HG03460 (cell line): Measurements from ENCODE around the gene FAM136A.
"Not testable (repeated sequence)": the region's sequence is repeated elsewhere in the genome, so short reads cannot be mapped to it uniquely, and the experiment has no call there.

Experiments
- ATAC-seq: cut with Tn5 transposase; IDR thresholded peaks from one replicate; pipeline ENCODE4 v1.9.1; 2021; ENCODE audit not compliant: unreplicated experiment

Gene FAM136A

GRCh38 chr2:70300771-70301343 lies 1.0 kb downstream of the FAM136A start:
- no peak for ATAC-seq

- not testable (repeated sequence) for ATAC-seq
Observed at GRCh38 chr2:70297828-70298227, 4.0 kb downstream of the FAM136A start.

- ATAC-seq = no peak
Observed at GRCh38 chr2:70283500-70284191, 18.2 kb downstream of the FAM136A start.

GRCh38 chr2:70282439-70282838 lies 19.4 kb downstream of the FAM136A start:
- ATAC-seq = no peak

- no peak for ATAC-seq
Observed at GRCh38 chr2:70280242-70280798, 21.5 kb downstream of the FAM136A start.

GRCh38 chr2:70270323-70270722 lies 31.5 kb downstream of the FAM136A start:
- no peak for ATAC-seq

GRCh38 chr2:70269422-70270302 lies 32.2 kb downstream of the FAM136A start:
- ATAC-seq = not testable (repeated sequence)

GRCh38 chr2:70266925-70267324 lies 34.9 kb downstream of the FAM136A start:
- ATAC-seq = not testable (repeated sequence)

GRCh38 chr2:70261501-70261900 lies 40.4 kb downstream of the FAM136A start:
- no peak for ATAC-seq

- ATAC-seq = peak; percentile 1
Observed at GRCh38 chr2:70258532-70258875, 43.4 kb downstream of the FAM136A start.

GRCh38 chr2:70255637-70256314 lies 46.1 kb downstream of the FAM136A start:
- ATAC-seq = no peak

- ATAC-seq = no peak
Observed at GRCh38 chr2:70250434-70250833, 51.4 kb downstream of the FAM136A start.

- ATAC-seq = peak; percentile 98
Observed at GRCh38 chr2:70248181-70248847, 53.6 kb downstream of the FAM136A start, which contains the start of gene TIA1. Gene TIA1, minus strand, starts transcription at chr2:70248628. Its CDS starts 198 bp downstream, at chr2:70248430.

GRCh38 chr2:70247364-70248180 lies 54.3 kb downstream of the FAM136A start:
- no peak for ATAC-seq
